CD4-positive, alpha-beta T cell treated with Interferon gamma for 1 hour (primary cell): ENCODE data around the gene DHX29.
"Not testable (repeated sequence)": the region's sequence is repeated elsewhere in the genome, so short reads cannot be mapped to it uniquely, and the experiment has no call there.

ENCODE experiments used
- DNase-seq: peaks from one replicate; pipeline ENCODE4 v3.0.0-alpha.2; 2020

The DHX29 gene

DNA sequence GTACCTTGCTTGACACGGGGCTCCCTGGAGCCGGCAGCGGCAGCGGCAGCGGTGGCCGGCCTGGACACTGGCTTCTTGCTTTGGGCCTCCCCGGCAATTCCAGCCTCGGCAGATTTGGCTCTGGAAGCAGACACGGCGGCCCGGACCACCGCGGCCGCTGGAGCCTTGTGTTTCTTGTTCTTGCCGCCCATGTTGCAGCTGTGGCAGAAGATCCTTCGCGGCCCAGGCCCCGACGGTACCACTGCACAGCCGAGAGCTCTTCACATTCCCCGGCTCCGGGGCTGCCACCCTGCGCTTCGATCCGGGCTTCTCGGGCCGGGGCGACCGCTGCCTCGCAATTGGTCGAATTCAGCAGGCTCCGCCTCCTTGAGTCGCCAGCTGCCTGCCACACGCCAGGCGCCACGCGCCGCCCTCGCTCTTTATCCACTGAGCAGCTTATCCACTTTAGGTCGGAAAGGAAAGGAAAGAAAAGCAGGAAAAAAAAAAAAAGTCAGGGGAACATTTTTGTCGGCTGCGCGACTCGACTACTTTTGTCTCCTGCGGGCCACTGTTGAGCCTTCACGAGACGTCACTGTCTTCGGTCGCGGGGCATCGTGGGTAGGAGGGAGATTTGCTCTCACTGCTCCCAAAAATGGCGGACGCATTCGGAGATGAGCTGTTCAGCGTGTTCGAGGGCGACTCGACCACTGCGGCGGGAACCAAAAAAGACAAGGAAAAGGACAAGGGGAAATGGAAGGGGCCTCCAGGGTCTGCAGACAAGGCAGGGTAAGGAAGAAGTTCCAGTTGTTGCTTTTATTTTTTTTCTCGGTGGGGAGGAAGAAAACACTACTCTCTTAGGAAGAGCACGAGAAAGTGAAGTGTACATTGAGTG is at the start of gene DHX29, which contains the start of gene MTREX:
TSS of gene DHX29 (minus strand) at position 312 of the 871 bp plus-strand sequence. CDS start at position 191, 121 bp downstream.
TSS of gene MTREX (plus strand) at position 607 of the 871 bp plus-strand sequence. CDS start at position 632, 25 bp downstream.
- DNase-seq: peak; percentile 86

DNA sequence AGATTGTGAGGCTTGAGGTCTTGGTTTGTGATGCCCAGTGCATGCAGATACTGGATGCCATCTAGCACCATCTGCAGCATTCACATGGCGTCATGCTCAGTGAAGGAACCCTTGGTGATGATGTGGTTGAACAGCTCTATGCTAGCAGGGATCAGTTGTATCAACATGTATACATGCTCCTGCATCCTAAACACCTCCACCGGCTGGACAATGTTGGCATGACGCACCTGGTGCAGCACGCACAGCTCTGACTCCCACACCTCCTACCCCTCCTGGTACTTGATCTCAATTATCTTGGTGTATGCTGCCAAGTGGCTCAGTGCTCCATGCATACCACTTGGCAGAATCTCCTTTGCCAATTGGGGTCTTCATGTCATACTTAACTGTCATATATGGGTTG is 49.4 kb upstream of the DHX29 start:
- no peak for DNase-seq

DNA sequence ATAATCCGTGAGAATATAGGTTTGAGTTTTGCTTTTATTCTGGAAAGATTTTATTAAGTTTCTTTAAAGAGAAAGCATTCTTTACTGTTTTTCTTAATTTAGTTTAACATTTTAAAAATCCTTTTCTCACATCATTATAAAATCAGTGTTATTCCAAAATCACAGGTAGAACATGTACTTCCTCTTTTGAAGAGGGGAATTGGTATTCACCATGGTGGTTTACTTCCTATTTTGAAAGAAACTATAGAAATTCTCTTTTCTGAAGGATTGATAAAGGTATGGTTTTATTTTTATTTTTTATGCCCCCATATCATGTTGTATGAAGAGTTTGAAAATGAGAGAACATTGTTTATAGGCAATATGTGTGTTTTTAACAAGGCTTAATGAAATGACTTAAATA is 43.3 kb upstream of the DHX29 start:
- no peak for DNase-seq

GRCh38 chr5:55347786-55348185 is 40.3 kb upstream of the DHX29 start:
- DNase-seq: no peak

GRCh38 chr5:55345327-55345726 is 37.8 kb upstream of the DHX29 start:
- DNase-seq: no peak

- peak; percentile 26 for DNase-seq
Observed at GRCh38 chr5:55344392-55344992, 37.0 kb upstream of the DHX29 start.

GRCh38 chr5:55343609-55344008 is 36.1 kb upstream of the DHX29 start:
- no peak for DNase-seq

- DNase-seq: no peak
Observed at GRCh38 chr5:55343107-55343506, 35.6 kb upstream of the DHX29 start.

DNA sequence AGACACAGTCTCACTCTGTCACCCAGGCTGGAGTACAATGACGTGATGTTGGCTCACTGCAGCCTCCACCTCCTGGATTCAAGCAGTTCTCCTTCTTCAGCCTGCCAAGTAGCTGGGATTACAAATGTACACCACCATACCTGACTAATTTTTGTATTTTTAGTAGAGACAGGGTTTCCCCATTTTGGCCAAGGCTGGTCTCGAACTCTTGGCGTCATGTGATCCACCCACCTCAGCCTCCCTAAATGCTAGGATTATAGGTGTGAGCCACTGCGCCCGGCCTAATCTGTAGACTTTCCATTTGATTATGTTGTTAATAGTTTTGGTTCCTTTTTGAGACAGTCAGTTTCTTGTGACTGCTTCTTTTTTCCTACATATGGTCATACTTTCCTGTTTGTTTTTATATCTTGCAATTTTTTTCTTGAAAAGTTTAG is 31.3 kb upstream of the DHX29 start:
- DNase-seq: no peak

DNA sequence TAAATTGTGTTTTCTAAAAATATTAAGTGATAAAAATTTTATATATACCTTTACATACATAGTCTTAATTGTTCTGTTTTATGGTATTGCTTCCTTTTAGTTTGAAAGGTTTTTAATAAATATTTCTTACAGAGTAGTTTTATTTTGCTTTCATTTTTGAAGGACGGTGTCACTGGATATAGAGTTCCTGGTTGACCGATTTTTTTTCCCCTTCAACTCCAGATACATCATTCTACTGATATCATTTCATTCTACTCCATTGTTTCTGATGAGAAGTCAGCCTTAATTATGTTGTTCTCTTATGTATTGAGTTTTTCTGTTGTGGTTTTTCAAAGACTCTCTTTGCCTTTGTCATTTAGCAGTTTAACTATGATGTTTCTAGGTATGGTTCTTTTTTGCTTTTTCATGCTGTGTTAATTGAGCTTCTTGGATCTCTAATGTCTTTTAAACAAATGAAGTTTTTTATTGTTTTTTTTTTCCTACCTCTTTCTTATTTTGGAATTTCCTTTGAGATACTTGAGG is 30.7 kb upstream of the DHX29 start:
- no peak for DNase-seq

- DNase-seq: no peak
Observed at GRCh38 chr5:55333811-55334210, 26.3 kb upstream of the DHX29 start.

DNA sequence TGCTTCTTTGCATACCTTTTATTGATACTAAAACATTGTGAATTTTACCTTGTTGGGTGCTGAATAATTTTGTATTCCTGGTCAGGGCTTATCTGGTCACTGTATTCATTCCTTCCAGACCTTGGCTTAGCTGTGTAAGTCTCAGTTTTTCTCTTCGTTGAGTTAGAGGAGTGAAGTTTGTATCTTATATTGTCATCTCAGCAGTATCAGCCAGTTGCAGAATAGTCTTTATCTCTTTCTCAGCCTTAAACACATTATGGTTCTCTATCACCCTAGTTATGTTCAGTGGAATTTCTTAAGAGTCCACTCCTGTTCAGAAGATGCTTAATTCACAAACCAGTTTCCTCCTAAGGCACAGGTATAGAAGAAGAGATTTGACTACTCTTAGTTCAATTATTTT is 25.5 kb upstream of the DHX29 start:
- DNase-seq: no peak

GRCh38 chr5:55331321-55331720 is 23.8 kb upstream of the DHX29 start:
- DNase-seq: no peak

- no peak for DNase-seq
Observed at GRCh38 chr5:55327281-55327680, 19.8 kb upstream of the DHX29 start.

DNA sequence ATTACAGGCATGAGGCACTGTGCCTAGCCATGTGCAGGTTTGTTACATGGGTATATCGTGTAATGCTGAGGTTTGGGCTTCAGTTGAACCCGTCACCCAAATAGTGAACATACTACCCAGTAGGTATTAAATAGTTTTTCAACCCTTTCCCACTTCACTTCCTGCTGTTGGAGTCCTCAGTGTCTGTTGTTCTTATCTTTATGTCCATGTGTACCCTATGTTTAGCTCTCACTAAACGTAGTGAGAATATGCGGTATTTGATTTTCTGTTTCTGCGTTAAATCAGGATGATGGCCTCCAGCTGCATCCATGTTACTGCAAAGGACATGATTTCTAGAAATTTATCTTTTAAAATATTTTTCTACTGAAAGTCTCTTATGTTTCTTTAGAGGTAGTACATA is 18.1 kb upstream of the DHX29 start:
- no peak for DNase-seq

DNA sequence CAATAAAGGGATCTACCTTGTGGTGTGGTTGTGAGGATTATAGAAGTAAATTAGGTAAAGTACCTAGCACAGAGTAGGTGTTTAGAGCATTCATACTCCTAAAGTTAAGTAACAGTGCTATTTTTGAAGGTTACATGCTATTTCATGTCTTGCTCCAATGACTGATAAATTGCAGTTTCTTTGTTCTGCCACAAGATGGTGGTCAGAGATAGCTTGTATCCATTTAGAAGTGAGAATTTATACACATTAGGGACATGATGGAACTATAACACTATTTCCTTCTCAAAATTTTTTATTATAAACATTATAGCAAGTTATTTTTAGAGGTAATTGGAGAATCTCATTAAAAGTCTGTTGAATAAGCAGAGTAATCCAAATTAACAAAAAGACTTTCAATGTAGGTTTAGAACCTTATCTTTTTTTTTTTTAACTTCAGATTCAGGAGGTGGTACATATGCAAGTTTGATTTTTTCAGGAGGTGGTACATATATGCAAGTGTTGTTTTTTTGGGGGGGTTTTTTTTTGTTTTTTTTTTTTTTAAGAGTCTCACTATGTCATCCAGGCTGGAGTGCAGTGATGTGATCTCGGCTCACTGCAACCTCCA is 17.4 kb upstream of the DHX29 start:
- DNase-seq: no peak

GRCh38 chr5:55324006-55324405 is 16.5 kb upstream of the DHX29 start:
- DNase-seq: no peak

DNA sequence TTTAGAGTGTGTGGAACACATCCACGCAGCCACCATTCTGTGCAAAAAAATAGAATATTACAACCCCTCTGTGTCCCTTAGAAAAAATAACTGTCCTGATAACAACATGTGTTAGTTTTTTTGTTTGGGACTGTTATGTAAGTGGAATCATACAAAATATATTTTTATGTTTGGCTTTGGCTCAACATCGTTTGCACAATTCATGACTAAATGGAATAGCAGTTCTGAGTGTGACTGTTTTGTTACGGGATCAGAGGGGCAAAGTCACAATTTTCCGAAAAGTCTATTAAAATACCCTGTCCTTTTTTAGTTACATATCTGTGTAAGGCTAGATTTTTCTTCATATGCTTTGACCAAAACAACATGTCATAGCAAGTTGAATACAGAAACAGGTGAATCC is 13.1 kb upstream of the DHX29 start:
- no peak for DNase-seq

- no peak for DNase-seq
Observed at GRCh38 chr5:55319491-55319890, 12.0 kb upstream of the DHX29 start.

GRCh38 chr5:55318237-55318636 is 10.7 kb upstream of the DHX29 start:
- DNase-seq: not testable (repeated sequence)

DNA sequence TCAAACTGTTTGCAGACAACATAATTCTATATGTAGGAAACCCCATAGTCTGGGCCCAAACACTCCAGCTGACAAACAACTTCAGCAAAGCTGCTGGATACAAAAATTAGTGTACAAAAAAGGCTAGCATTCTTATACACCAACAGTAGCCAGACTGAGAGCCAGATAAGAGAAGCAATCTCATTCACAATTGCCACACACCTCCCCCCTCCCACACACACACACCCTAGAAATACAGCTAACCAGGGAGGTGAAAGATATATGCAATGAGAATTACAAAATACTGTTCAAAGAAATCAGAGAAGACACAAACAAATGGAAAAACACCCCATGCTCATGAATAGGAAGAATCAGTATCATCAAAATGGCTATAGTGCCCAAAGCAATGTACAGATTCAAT is 9.3 kb upstream of the DHX29 start:
- DNase-seq: no peak

- no peak for DNase-seq
Observed at GRCh38 chr5:55316289-55316688, 8.8 kb upstream of the DHX29 start.

- DNase-seq: no peak
Observed at GRCh38 chr5:55313870-55314617, 6.5 kb upstream of the DHX29 start.
